ENCODE data around the gene ATOH8. TPM values are rescaled to one million over a fixed set of nuclear protein-coding genes. Genes with fewer than 3 reads are reported as not detected.

Gene ATOH8
- total and polyA plus RNA-seq, 10 of the 15 experiments (the other 5 are each of a cell fraction or from before 2014, with no cell fraction given), result 0.03 to 0.60 TPM; not detected in 8

DNA sequence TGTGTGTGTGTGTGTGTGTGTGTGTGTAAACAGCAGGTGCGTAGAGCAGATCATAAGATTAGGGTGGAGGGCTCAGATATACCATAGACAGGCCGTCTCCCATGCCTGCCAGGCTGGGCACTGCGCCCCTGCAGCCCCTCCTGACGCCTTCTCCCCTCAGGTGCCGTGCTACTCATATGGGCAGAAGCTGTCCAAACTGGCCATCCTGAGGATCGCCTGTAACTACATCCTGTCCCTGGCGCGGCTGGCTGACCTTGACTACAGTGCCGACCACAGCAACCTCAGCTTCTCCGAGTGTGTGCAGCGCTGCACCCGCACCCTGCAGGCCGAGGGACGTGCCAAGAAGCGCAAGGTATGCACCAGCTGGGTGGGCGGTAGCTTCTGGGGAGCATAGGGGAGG lies 10.0 kb downstream of the ATOH8 start:
- DNase-seq (ENCODE audit: low read depth, low spot score) (no peak), FAIRE-seq (no peak), ATAC-seq (no peak)
- BruUV-seq (replicated peaks), result no TSS peak
- Histone ChIP-seq H2AFZ (ENCODE audit: control insufficient read depth, low read depth, low read length) (no peak overlapping the region), H3K4me2 (ENCODE audit: control insufficient read depth, insufficient read depth) (no peak overlapping the region), H3K79me2 (ENCODE audit: control insufficient read depth, insufficient read depth, low read length) (no peaks in the 10 kb centered on the region), H3K4me1 (ENCODE audit: control insufficient read depth, insufficient read depth, low read length) (no peaks in the 10 kb centered on the region), H3K36me3 (ENCODE audit: control insufficient read depth in 2 of 2, insufficient read depth in 2 of 2, low read length in 1 of 2) (no peaks in the 10 kb centered on the region; a peak in 1 of 4 replicates), H3K4me3 (no peak overlapping the region), H3K9ac (ENCODE audit: control insufficient read depth, insufficient read depth, low read length) (no peak overlapping the region), H4K20me1 (ENCODE audit: control insufficient read depth, insufficient read depth) (peaks cover 4% of the 10 kb centered on the region; the same call in 1 of the 2 replicates), H3K9me3 (replicated peaks; ENCODE audit: control insufficient read depth, insufficient read depth, low read length) (no peaks in the 10 kb centered on the region), H3K27me3 (replicated peaks in 1 of 2; ENCODE audit: control insufficient read depth in 2 of 2, insufficient read depth in 2 of 2, low read length in 1 of 2) (peaks cover 0 to 4% of the 10 kb centered on the region in 2 experiments; a peak in 3 of 4 replicates), H3K27ac (ENCODE audit: control insufficient read depth, insufficient read depth) (no peak overlapping the region)
- in situ Hi-C loops (cut with MboI) (no loop called here), intact Hi-C loops (cut with micrococcal nuclease; ENCODE audit: unreplicated experiment) (no loop called here)
- WGBS (ENCODE audit: insufficient coverage, insufficient replicate concordance, low lambda C conversion rate, missing lambda C conversion rate), result 34% methylated on average over 16 of the region's 16 CpGs
- SMC1A ChIA-PET (ENCODE audit: uncharacterized antibody, unreplicated experiment), result interaction anchor here (1.0 to 1.1 kb wide), 3 partner anchors 22 to 47 kb away, joined by 3 to 4 read pairs (median 3); no protein-coding TSS in a partner anchor
- CTCF ChIA-PET, result interaction anchor here (1.0 to 5.1 kb wide), 5 partner anchors 13 to 58 kb away, joined by 3 to 35 read pairs (median 3); partner anchors contain the start of gene ATOH8
- POLR2A ChIA-PET, result no interaction called here
- RAD21 ChIA-PET (ENCODE audit: unreplicated experiment), result interaction anchor here (1.8 kb wide), 1 partner anchor 50 kb away, joined by 5 read pairs; no protein-coding TSS in a partner anchor
- TF ChIP-seq MEF2B (IDR thresholded peaks at IDR 0.05; ENCODE audit: partially characterized antibody, poor library complexity, severe bottlenecking) (no peak), ATF7 (IDR thresholded peaks at IDR 0.05; ENCODE audit: low read depth) (no peak), SMC3 (IDR thresholded peaks at IDR 0.05; ENCODE audit: borderline replicate concordance, low read length) (no peak), NBN (IDR thresholded peaks at IDR 0.05) (no peak), LARP7 (IDR thresholded peaks at IDR 0.05) (no peak), HCFC1 (IDR thresholded peaks at IDR 0.05; ENCODE audit: low read length) (no peak), POLR2A (IDR thresholded peaks at IDR 0.05; ENCODE audit: low read depth, low read length) (no peak), JUNB (IDR thresholded peaks at IDR 0.05) (no peak), TCF3 (IDR thresholded peaks at IDR 0.05; ENCODE audit: borderline replicate concordance, insufficient read depth, low read depth, low read length) (no peak), NFYA (IDR thresholded peaks at IDR 0.05; ENCODE audit: borderline replicate concordance, low read depth, low read length) (no peak), ZNF592 (IDR thresholded peaks at IDR 0.05) (no peak), TCF7 (IDR thresholded peaks at IDR 0.05; ENCODE audit: borderline replicate concordance) (no peak), CBX5 (IDR thresholded peaks at IDR 0.05; ENCODE audit: low read depth) (no peak), BRCA1 (IDR thresholded peaks at IDR 0.05; ENCODE audit: low read depth, low read length) (no peak), POU2F2 (IDR thresholded peaks at IDR 0.05; ENCODE audit: borderline replicate concordance, low read depth, low read length) (no peak), HDGF (IDR thresholded peaks at IDR 0.05) (no peak), RUNX3 (IDR thresholded peaks at IDR 0.05; ENCODE audit: low read length) (no peak), TAF1 (IDR thresholded peaks at IDR 0.05; ENCODE audit: borderline replicate concordance, low read depth, low read length) (no peak), ETV6 (conservative IDR thresholded peaks at IDR 0.05 in 1 of 2, IDR thresholded peaks at IDR 0.05 in 1 of 2; ENCODE audit: borderline replicate concordance in 1 of 2, low read depth in 1 of 2) (no peak)
- TF ChIP-seq, protein P1, sequence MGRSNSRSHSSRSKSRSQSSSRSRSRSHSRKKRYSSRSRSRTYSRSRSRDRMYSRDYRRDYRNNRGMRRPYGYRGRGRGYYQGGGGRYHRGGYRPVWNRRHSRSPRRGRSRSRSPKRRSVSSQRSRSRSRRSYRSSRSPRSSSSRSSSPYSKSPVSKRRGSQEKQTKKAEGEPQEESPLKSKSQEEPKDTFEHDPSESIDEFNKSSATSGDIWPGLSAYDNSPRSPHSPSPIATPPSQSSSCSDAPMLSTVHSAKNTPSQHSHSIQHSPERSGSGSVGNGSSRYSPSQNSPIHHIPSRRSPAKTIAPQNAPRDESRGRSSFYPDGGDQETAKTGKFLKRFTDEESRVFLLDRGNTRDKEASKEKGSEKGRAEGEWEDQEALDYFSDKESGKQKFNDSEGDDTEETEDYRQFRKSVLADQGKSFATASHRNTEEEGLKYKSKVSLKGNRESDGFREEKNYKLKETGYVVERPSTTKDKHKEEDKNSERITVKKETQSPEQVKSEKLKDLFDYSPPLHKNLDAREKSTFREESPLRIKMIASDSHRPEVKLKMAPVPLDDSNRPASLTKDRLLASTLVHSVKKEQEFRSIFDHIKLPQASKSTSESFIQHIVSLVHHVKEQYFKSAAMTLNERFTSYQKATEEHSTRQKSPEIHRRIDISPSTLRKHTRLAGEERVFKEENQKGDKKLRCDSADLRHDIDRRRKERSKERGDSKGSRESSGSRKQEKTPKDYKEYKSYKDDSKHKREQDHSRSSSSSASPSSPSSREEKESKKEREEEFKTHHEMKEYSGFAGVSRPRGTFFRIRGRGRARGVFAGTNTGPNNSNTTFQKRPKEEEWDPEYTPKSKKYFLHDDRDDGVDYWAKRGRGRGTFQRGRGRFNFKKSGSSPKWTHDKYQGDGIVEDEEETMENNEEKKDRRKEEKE (IDR thresholded peaks at IDR 0.05), result no peak
